DND-41 (cell line): Measurements from ENCODE around the gene BMPR1A.

Source experiments
- ATAC-seq: fragments of 200-7000 bp; cut with Tn5 transposase; 3 replicates; pipeline ENCODE4 v1.9.1; 2021; ENCODE audit warnings: low read depth; ENCODE audit not compliant: insufficient read depth
- DNase-seq: peaks from one replicate; pipeline ENCODE4 v3.0.0-alpha.2; 2020
- H2AFZ ChIP-seq: 2 replicates; pipeline ENCODE4 v1.6.0; 2012; ENCODE audit warnings: low read depth, low read length
- H3K27ac ChIP-seq: 2 replicates; pipeline ENCODE4 v1.5.1; 2012; ENCODE audit warnings: low read length, inconsistent platforms
- H3K27me3 ChIP-seq: fragments of 200-600 bp; sonication (generic); 2 replicates; pipeline ENCODE4 v1.6.0; 2012; ENCODE audit warnings: low read length, mild to moderate bottlenecking, inconsistent platforms; ENCODE audit not compliant: insufficient read depth, poor library complexity
- H3K36me3 ChIP-seq: 2 replicates; pipeline ENCODE4 v1.5.1; 2012; ENCODE audit warnings: low read length, inconsistent platforms; ENCODE audit not compliant: insufficient read depth
- H3K4me1 ChIP-seq: 2 replicates; pipeline ENCODE4 v1.5.1; 2012; ENCODE audit warnings: mild to moderate bottlenecking, low read length; ENCODE audit not compliant: insufficient read depth
- H3K4me2 ChIP-seq: 2 replicates; pipeline ENCODE4 v1.6.0; 2012; ENCODE audit warnings: mild to moderate bottlenecking, moderate library complexity, low read length, inconsistent platforms; ENCODE audit not compliant: insufficient read depth
- H3K4me3 ChIP-seq, 2 experiments: fragments of 200-600 bp in 1 of 2; shearing (Covaris generic) in 1 of 2; 2 replicates each; pipeline ENCODE4 v1.5.1; 2012 to 2016; ENCODE audit warnings: inconsistent platforms in 2 of 2, low read length in 2 of 2, mild to moderate bottlenecking in 2 of 2, low read depth in 1 of 2, moderate library complexity in 1 of 2
- H3K79me2 ChIP-seq: 2 replicates; pipeline ENCODE4 v1.6.0; 2012; ENCODE audit warnings: low read length, inconsistent platforms; ENCODE audit not compliant: insufficient read depth
- H3K9ac ChIP-seq: 2 replicates; pipeline ENCODE4 v1.6.0; 2012; ENCODE audit warnings: low read depth, mild to moderate bottlenecking, inconsistent platforms, low read length, moderate library complexity
- H3K9me3 ChIP-seq: 2 replicates; pipeline ENCODE4 v1.5.1; 2012; ENCODE audit warnings: low read length, moderate library complexity, mild to moderate bottlenecking, inconsistent platforms; ENCODE audit not compliant: insufficient read depth, severe bottlenecking
- H4K20me1 ChIP-seq: 2 replicates; pipeline ENCODE4 v1.6.0; 2012; ENCODE audit warnings: low read length; ENCODE audit not compliant: insufficient read depth
- EZH2 ChIP-seq: IDR thresholded peaks from 3 replicates; pipeline ENCODE4 v1.6.1; 2012; ENCODE audit warnings: borderline replicate concordance, low read depth, mild to moderate bottlenecking, moderate library complexity, low read length, inconsistent platforms; ENCODE audit not compliant: severe bottlenecking
- TF ChIP-seq, protein P1 (sequence below): IDR thresholded peaks from 2 replicates; pipeline ENCODE4 v1.5.1; 2012; ENCODE audit warnings: borderline replicate concordance, low read length, moderate library complexity, mild to moderate bottlenecking; ENCODE audit not compliant: poor library complexity, severe bottlenecking; ENCODE audit errors: extremely low read depth

The BMPR1A gene

DNA sequence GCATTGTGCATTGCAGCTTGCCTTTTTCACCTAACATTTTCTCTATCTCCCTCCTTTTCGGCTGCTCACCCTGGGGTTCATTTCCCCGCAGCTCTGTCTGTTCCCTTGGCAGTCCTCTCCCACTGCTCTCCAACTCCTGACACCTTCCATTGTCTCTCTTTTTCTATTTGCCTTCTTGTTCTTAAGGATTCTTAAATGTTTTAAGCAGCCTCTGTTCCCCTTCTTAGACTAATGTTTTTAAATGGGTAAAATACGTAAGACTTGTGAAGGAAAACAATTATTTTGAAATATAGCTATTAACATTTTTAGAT, 19.4 kb downstream of the BMPR1A start:
- Histone ChIP-seq H3K4me1 (no peaks in the 10 kb centered on the region), H3K27ac (no peak overlapping the region), H3K36me3 (no peaks in the 10 kb centered on the region), H3K4me3 (no peak overlapping the region), H2AFZ (no peak overlapping the region), H3K4me2 (no peak overlapping the region), H3K9me3 (no peaks in the 10 kb centered on the region), H3K79me2 (peaks cover 4% of the 10 kb centered on the region), H4K20me1 (no peaks in the 10 kb centered on the region), H3K9ac (no peak overlapping the region), H3K27me3 (no peaks in the 10 kb centered on the region)
- ATAC-seq (no peak), DNase-seq (no peak)
- TF ChIP-seq EZH2 = no peak
- TF ChIP-seq, protein P1, sequence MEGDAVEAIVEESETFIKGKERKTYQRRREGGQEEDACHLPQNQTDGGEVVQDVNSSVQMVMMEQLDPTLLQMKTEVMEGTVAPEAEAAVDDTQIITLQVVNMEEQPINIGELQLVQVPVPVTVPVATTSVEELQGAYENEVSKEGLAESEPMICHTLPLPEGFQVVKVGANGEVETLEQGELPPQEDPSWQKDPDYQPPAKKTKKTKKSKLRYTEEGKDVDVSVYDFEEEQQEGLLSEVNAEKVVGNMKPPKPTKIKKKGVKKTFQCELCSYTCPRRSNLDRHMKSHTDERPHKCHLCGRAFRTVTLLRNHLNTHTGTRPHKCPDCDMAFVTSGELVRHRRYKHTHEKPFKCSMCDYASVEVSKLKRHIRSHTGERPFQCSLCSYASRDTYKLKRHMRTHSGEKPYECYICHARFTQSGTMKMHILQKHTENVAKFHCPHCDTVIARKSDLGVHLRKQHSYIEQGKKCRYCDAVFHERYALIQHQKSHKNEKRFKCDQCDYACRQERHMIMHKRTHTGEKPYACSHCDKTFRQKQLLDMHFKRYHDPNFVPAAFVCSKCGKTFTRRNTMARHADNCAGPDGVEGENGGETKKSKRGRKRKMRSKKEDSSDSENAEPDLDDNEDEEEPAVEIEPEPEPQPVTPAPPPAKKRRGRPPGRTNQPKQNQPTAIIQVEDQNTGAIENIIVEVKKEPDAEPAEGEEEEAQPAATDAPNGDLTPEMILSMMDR = no peak

DNA sequence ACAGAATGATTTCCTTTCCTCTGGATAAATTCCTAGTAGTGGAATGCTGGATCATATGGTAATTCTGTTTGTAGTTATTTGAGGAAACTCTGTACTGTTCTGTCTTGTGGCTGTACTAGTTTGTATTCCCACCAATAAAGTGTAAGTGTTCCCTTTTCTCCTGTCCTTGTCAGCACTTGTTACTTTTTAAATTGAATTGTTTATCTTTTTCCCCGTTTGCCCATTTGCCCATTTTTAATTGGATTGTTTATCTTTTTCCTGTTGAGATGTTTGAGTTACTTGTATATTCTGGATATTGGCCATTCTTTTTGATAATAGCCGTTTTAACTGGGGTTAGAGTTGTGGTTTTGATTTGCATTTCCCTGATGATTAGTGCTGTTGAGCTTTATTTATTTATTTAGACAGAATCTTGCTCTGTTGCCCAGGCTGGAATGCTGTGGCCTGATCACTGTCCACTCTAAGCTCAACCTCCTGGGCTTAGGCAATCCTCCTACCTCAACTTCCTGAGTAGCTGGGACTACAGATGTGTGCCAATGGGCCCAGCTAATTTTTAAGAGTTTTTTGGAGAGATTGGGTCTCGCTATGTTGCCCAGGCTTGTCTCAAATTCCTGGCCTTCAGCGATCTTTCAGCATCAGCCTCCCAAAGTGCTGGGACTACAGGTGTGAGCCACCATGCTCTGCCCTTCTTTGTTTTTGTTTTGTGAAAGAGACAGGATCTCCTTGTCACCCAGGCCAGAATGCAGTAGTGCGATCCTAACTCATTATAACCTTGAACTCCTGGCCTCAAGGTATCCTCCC, 23.0 kb downstream of the BMPR1A start:
- TF ChIP-seq, protein P1 = no peak
- no peak for TF ChIP-seq EZH2
- H3K27me3 ChIP-seq = no peaks in the 10 kb centered on the region
- peaks cover 31% of the 10 kb centered on the region for H3K79me2 ChIP-seq
- DNase-seq (no peak), ATAC-seq (no peak)
- H3K36me3 ChIP-seq = no peaks in the 10 kb centered on the region
- no peaks in the 10 kb centered on the region for H4K20me1 ChIP-seq
- no peak overlapping the region for H2AFZ ChIP-seq
- no peak overlapping the region for H3K9ac ChIP-seq
- H3K4me3 ChIP-seq = no peak overlapping the region
- H3K4me1 ChIP-seq = no peaks in the 10 kb centered on the region
- H3K27ac ChIP-seq = no peak overlapping the region
- no peaks in the 10 kb centered on the region for H3K9me3 ChIP-seq
- H3K4me2 ChIP-seq = no peak overlapping the region

DNA sequence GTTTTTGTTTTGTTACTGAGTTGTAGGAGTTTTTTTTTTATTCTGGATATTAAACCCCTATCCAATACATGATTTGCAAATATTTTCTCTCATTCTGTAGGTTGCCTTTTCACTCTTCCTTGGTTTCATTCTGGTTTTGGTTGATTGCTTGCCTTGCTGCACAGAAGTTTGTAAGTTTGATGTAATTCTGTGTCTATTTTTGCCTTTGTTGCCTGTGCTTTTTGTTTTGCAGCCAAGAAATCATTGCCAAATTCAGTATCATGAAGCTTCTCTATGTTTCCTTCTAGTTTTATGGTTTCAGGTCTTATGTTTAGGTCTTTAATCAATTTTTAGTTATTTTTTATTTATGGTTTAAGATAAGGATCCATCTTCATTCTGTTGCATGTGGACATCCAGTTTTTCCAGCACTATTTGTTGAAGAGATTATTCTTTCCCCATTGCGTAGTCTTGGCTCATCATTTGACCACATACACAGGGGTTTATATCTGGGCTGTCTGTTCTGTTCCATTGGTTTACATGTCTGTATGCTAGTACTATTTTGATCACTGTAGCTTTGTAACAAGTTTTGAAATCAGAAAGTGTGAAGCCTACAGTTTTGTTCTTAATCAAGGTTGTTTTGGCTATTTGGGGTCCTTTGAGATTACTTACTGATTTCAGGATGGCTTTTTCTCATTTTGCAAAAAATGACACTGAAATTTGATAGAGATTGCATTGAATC, 26.4 kb downstream of the BMPR1A start:
- no peak for ATAC-seq
- no peaks in the 10 kb centered on the region for H4K20me1 ChIP-seq
- no peak for TF ChIP-seq EZH2
- TF ChIP-seq, protein P1 = no peak
- no peak overlapping the region for H3K9ac ChIP-seq
- H3K4me3 ChIP-seq = no peak overlapping the region
- H2AFZ ChIP-seq = no peak overlapping the region
- H3K79me2 ChIP-seq = peaks cover 42% of the 10 kb centered on the region
- no peak overlapping the region for H3K4me2 ChIP-seq
- no peaks in the 10 kb centered on the region for H3K4me1 ChIP-seq
- H3K9me3 ChIP-seq = no peaks in the 10 kb centered on the region
- no peak overlapping the region for H3K27ac ChIP-seq
- DNase-seq = no peak
- no peaks in the 10 kb centered on the region for H3K27me3 ChIP-seq
- H3K36me3 ChIP-seq = no peaks in the 10 kb centered on the region
